Measurements from ENCODE around the gene SLC41A2.
"Not testable (repeated sequence)": the region's sequence is repeated elsewhere in the genome, so short reads cannot be mapped to it uniquely, and the experiment has no call there.

The SLC41A2 gene

DNA sequence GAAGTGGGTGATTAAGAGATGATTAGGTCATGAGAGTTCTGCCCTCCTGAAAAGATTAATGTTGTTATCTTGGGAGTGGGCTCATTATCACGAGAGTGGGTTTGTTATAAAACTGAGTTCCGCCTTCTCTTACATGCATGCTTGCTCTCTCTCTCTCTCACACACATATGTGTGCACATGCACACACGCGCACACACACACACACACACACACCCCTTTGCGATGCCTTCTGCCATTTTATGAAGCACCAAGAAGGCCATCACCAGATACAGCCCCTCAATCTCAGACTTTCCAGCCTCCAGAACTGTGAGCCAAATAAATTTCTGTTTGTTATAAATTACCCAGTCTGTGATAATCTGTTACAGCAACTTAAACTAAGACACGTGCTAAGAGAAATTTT lies 5.7 kb upstream of the SLC41A2 start:
- DNase-seq = no peak

- DNase-seq = no peak
Measured at GRCh38 chr12:104960464-104960863, 2.4 kb upstream of the SLC41A2 start.

GRCh38 chr12:104959335-104959841 lies 1.3 kb upstream of the SLC41A2 start:
- DNase-seq = no peak

- no peak for DNase-seq
Measured at GRCh38 chr12:104958805-104959334, 780 bp upstream of the SLC41A2 start.

DNA sequence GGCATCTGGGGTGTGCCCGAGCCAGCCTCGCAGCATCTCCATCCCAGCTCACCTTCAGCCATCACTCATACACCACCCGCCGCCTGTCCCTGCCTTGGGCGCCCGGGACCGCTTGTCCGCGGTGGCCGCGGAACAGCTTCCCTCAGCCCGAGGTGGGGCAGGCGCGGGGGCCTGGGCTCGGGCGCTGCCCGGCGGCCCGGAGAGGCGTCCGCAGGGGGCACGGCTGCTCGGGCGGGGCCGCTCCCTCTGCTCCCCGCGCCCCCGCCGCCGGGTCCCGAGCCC lies 430 bp downstream of the SLC41A2 start:
- no peak for DNase-seq

GRCh38 chr12:104956870-104957718 lies 996 bp downstream of the SLC41A2 start:
- no peak for DNase-seq

- DNase-seq = no peak
Measured at GRCh38 chr12:104955703-104956102, 2.4 kb downstream of the SLC41A2 start.

GRCh38 chr12:104953323-104953722 lies 4.8 kb downstream of the SLC41A2 start:
- DNase-seq = no peak

DNA sequence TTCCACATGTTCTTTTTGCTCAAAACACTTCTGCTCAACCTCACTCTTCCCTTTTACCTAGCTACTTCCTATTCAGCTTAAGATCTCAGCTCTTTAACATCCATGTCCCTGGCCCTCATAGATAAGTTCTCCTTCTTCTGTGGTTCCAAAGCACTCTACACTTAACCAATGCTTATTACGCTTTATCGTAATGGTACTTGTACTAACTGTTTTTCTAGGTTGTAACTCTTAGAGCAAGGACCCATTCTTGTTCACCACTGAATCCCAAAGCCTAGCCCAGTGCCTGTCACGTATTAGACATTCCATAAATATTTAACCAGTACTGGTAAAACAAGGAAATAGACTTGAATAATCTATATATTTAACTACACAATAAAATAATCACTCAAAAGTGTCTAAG lies 5.3 kb downstream of the SLC41A2 start:
- no peak for DNase-seq

- DNase-seq = no peak
Measured at GRCh38 chr12:104951759-104952509, 6.2 kb downstream of the SLC41A2 start.

- DNase-seq = not testable (repeated sequence)
Measured at GRCh38 chr12:104948716-104949115, 9.4 kb downstream of the SLC41A2 start.

- no peak for DNase-seq
Measured at GRCh38 chr12:104944252-104944651, 13.8 kb downstream of the SLC41A2 start.

GRCh38 chr12:104943401-104943800 lies 14.7 kb downstream of the SLC41A2 start:
- DNase-seq = not testable (repeated sequence)

DNA sequence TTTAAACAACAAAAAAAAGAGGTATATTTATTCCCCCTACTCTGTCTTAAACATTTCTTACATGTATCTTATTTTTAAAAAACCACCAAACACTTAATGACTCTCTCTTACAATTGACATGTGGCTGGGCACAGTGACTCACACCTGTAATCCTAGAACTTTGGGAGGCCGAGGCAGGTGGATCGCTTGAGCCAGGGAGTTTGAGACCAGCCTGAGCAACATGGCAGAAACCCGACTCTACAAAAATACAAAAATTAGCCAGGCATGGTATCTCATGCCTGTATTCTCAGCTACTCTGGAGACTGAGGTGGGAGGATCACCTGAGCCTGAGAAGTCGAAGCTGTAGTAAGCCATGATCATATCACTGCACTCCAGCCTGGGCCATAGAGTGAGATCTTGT lies 16.0 kb downstream of the SLC41A2 start:
- DNase-seq = no peak

GRCh38 chr12:104941454-104941853 lies 16.6 kb downstream of the SLC41A2 start:
- no peak for DNase-seq

- no peak for DNase-seq
Measured at GRCh38 chr12:104939089-104939488, 19.0 kb downstream of the SLC41A2 start.

- no peak for DNase-seq
Measured at GRCh38 chr12:104938371-104938770, 19.7 kb downstream of the SLC41A2 start.

- no peak for DNase-seq
Measured at GRCh38 chr12:104935886-104936285, 22.2 kb downstream of the SLC41A2 start.

DNA sequence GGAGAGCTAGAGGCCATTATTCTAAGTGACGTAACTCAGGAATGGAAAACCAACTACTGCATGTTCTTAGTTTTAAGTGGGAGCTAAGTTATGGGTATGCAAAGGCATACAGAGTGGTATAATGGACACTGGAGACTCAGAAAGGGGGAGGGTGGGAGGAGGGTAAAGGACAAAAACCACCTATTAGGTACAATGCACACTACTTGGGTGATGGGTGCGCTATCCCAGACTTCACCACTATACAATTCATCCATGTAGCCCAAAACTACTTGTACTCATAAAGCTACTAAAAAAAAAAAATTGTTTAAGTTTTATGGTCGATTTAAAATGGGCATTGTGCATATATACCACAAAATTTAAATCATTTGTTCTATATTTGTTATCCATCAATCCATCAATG lies 24.3 kb downstream of the SLC41A2 start:
- DNase-seq = no peak

DNA sequence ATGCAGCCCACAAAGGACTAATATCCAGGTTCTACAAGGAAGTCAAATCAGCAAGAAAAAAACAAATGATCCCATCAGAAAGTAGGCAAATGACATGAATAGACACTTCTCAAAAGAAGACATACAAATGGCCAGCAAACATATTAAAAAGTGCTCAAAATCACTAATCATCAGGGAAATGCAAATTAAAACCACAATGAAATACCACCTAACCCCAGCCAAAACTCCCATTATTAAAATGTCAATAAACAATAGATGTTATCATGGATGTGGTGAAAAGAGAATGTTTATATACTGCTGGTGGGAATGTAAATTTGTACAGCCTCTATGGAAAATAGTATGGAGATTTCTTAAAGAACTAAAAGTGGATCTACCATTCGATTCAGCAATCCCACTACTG lies 25.0 kb downstream of the SLC41A2 start:
- DNase-seq = no peak

GRCh38 chr12:104930388-104931326 lies 27.4 kb downstream of the SLC41A2 start:
- DNase-seq = no peak

GRCh38 chr12:104929977-104930376 lies 28.1 kb downstream of the SLC41A2 start:
- no peak for DNase-seq

GRCh38 chr12:104929368-104929767 lies 28.7 kb downstream of the SLC41A2 start:
- DNase-seq = no peak
